ENCODE data around the gene TNNC1.
A peak's percentile ranks its signal among the peaks of the same experiment; 100 is the strongest.

The TNNC1 gene

DNA sequence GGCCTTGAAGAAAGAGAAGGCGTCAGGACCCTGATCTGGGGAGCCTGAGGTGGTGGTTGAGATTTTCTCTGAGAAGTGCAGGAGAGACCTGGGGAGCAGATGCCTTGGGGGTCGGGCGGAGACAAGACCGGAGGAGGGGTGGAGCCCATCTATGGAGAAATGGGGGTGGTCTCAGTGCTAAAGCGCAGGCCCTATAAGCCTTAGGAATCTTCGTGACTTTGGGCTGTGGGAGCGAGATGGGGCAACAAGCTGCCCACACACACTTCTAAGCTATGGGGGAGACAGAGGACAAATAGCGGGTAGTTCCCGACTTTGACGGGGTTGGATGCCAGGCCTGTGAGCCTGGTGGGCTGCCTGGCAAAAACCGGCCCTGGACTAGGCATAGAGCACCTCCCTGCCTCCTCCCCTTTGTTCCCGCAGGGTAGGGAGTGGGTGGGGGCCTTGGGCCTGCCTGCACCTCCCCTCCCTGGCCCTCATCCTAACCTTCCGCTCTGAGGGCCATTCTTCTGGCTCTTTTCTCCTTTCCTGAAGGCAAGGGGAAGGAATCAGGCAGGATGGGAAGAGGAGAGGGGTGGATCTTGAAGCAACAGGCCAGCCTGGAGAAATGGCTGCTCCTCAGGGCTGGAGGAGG lies 2.4 kb upstream of the TNNC1 start:
- peak overlapping the region; percentile 89 for H3K4me3 ChIP-seq (ENCODE audit: low read depth, low read length)
- DNase-seq (ENCODE audit: low read depth) = no peak
- TF ChIP-seq, protein P1, sequence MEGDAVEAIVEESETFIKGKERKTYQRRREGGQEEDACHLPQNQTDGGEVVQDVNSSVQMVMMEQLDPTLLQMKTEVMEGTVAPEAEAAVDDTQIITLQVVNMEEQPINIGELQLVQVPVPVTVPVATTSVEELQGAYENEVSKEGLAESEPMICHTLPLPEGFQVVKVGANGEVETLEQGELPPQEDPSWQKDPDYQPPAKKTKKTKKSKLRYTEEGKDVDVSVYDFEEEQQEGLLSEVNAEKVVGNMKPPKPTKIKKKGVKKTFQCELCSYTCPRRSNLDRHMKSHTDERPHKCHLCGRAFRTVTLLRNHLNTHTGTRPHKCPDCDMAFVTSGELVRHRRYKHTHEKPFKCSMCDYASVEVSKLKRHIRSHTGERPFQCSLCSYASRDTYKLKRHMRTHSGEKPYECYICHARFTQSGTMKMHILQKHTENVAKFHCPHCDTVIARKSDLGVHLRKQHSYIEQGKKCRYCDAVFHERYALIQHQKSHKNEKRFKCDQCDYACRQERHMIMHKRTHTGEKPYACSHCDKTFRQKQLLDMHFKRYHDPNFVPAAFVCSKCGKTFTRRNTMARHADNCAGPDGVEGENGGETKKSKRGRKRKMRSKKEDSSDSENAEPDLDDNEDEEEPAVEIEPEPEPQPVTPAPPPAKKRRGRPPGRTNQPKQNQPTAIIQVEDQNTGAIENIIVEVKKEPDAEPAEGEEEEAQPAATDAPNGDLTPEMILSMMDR (IDR thresholded peaks at IDR 0.05; ENCODE audit: low read depth, low read length, missing control alignments) = no peak

DNA sequence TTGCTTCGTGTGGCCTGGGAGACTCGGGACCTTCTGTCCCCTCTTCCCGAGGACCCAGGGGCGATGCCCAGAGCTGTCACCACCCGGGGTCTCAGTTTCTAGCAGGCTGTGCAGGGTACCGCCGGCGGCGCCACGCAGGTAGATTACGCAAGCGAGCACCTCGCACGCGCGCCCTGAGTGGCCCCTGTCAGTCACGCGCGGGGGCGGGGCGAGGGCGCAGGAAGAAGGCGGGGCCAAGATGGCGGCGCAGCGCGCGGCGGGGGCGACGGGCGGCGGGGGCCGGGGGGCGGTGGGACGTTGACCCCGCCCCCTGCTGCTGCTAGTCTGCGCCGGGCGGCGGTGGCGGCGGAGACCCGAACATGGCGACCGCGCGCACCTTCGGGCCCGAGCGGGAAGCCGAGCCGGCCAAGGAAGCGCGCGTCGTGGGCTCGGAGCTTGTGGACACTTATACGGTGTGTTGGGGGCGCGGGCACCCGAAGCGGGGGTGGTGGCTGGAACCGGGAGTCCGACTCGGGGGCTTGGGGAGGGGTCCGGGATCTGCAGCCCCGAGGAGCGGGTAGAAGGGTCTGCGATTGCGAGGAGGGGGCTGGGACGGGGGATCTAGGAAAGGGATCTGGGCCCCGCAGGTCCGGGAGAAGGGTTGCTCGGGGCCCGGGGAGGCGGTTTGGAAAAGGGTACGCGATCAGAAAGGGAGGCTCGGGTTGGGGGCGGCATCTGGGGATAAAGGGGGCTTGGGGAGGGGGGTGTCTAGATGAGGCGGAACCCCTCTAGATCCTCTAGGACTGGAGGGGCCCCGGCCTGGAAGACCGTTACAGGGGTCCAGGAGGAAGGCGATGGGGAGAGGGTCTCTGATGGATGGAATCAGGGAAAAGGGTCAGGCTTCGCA lies 1.7 kb upstream of the TNNC1 start, which contains the start of gene NISCH:
Gene NISCH, plus strand, starts transcription at position 322 of the 886 bp plus-strand sequence. Its CDS starts 38 bp downstream, at position 360.
- peak; percentile 43 for DNase-seq (ENCODE audit: low read depth)
- TF ChIP-seq, protein P1 (IDR thresholded peaks at IDR 0.05; ENCODE audit: low read depth, low read length, missing control alignments) = no peak
- H3K4me3 ChIP-seq (ENCODE audit: low read depth, low read length) = peak within 1 kb of the TSS; percentile 89

DNA sequence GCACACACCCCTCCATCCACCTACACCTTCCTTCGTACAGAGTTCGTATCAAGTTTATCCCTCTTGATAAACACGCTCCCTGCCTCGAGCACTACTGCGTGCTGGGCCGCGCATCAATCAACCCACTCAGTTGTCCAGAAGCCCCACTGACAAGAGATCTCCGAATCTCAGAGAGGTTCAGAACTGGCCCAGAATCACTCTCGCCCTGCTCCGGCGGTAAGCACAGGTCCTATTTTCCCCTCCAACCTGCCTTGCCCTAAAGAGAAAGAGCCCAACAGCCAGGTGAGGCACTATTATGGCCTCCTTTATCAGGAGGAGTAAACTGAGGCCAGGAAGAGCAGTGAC lies 1.1 kb upstream of the TNNC1 start:
- no peak for DNase-seq (ENCODE audit: low read depth)
- peak overlapping the region; percentile 75 for H3K4me3 ChIP-seq (ENCODE audit: low read depth, low read length)
- TF ChIP-seq, protein P1 (IDR thresholded peaks at IDR 0.05; ENCODE audit: low read depth, low read length, missing control alignments) = no peak

DNA sequence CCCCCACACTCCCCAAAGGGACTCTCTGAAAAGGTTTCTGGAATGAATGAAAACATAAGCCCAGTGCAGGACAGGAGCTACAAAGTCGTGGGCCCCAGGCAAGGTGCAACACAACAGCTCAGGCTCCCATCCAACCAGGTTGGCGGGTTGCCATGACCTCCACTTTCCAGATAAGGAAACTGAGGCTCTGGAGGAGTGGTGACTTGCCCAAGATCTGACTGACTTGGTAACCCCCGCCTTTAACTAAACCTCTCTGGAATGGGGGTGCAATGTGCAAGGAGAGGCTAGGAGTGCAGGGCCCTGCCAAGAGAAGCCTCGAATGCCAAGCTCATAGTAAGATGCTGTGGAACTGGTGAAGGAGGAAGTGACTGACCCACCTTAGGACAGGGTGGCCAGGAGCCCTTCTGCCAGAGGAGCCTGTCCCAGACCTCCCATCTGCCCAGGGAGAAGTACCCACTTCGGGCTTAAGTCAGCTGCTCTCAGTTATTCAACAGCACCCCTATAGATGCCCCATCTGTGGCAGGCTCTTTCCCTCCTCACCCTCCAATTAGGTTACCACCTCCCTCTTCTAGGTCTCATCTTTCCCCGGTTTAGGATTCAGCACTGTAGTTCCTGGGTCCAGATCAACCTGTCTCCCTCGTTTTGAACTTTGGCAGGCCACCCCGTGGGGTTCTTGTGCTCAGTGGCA lies 553 bp upstream of the TNNC1 start:
- peak overlapping the region; percentile 75 for H3K4me3 ChIP-seq (ENCODE audit: low read depth, low read length)
- DNase-seq (ENCODE audit: low read depth) = no peak
- TF ChIP-seq, protein P1 (IDR thresholded peaks at IDR 0.05; ENCODE audit: low read depth, low read length, missing control alignments) = no peak

DNA sequence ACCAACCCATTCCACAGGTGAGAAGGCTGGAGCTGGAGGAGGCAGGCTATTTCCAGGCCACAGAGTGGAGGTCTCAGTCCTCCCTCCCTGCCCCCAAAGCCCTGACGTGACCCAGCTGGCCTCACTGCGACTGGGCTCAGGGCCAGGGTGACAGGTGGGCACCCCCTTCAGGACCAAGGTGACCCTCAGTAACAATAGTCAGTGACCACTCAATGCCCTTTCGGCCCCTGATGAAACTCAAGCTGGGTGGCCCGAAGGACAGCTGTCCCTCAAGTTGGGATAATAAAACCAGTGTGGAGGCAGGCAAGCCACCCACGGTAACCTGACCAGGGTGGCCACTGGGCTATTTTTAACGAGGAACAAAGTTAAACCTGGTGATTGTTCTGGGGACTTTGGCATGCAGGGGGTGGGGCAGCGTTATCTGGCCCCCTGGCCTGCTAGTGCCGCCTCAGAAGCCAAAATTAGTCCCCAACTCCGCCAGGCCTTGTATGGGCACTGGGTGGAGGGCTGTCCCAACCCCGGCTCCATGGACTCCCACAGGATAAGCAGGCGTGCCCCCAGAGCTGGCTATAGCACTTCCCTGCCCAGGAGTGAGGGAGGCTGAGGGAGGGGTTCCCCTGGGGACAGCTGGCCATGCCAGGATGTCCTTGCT lies 1.1 kb downstream of the TNNC1 start:
- no peak for DNase-seq (ENCODE audit: low read depth)
- TF ChIP-seq, protein P1 (IDR thresholded peaks at IDR 0.05; ENCODE audit: low read depth, low read length, missing control alignments) = no peak
- H3K4me3 ChIP-seq (ENCODE audit: low read depth, low read length) = no peak overlapping the region

DNA sequence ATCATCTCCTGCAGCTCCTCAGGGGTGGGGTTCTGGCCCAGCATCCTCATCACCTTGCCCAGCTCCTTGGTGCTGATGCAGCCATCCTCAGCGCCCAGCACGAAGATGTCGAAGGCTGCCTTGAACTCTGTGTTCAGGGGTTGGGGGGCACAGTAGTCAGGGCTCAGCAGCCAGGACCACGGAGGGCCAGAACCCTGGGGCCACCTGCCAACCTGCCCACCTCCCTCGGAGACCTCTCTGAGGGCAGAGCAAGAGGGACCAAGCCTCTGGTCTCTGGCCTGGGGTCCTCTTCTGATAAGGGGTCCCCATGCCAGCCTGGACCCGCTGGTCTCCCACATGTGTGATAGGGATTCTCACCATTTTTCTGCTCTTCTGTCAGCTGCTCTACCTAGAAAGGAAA lies 1.7 kb downstream of the TNNC1 start:
- TF ChIP-seq, protein P1 (IDR thresholded peaks at IDR 0.05; ENCODE audit: low read depth, low read length, missing control alignments) = no peak
- DNase-seq (ENCODE audit: low read depth) = no peak
- H3K4me3 ChIP-seq (ENCODE audit: low read depth, low read length) = no peak overlapping the region
